ENCODE data around the gene PKNOX2.

- TF ChIP-seq CTCF (IDR thresholded peaks at IDR 0.05; ENCODE audit: insufficient read depth, low read length) (no peak), REST (IDR thresholded peaks at IDR 0.05; ENCODE audit: insufficient replicate concordance, low read depth) (no peak), GABPA (IDR thresholded peaks at IDR 0.05; ENCODE audit: low read depth) (no peak), POLR2AphosphoS5 (IDR thresholded peaks at IDR 0.05; ENCODE audit: low read depth) (no peak), SPI1 (IDR thresholded peaks at IDR 0.05; ENCODE audit: borderline replicate concordance, low read depth) (no peak)
Observed at GRCh38 chr11:125228445-125228844, 63.9 kb downstream of the PKNOX2 start.
